GM21825 (cell line): ENCODE data around the gene PI4KB.

ENCODE experiments used
- ATAC-seq: cut with Tn5 transposase; IDR thresholded peaks from one replicate; pipeline ENCODE4 v1.9.1; 2021; ENCODE audit warnings: mild to moderate bottlenecking, moderate library complexity; ENCODE audit not compliant: unreplicated experiment

Gene PI4KB

GRCh38 chr1:151346769-151347522 is 19.7 kb upstream of the PI4KB start, which contains the start of gene RFX5:
TSS of gene RFX5 (minus strand) at chr1:151347252. CDS start at chr1:151346320, 932 bp downstream.
- peak; percentile 91 for ATAC-seq

- no peak for ATAC-seq
Observed at GRCh38 chr1:151346082-151346768, 19.0 kb upstream of the PI4KB start.

- ATAC-seq = no peak
Observed at GRCh38 chr1:151344291-151344690, 17.1 kb upstream of the PI4KB start.

GRCh38 chr1:151343587-151343986 is 16.4 kb upstream of the PI4KB start:
- no peak for ATAC-seq

GRCh38 chr1:151342569-151342968 is 15.4 kb upstream of the PI4KB start:
- ATAC-seq = no peak

- ATAC-seq = no peak
Observed at GRCh38 chr1:151342021-151342420, 14.8 kb upstream of the PI4KB start.

GRCh38 chr1:151340870-151341754 is 13.9 kb upstream of the PI4KB start:
- no peak for ATAC-seq

GRCh38 chr1:151336556-151336955 is 9.3 kb upstream of the PI4KB start:
- no peak for ATAC-seq

- ATAC-seq = no peak
Observed at GRCh38 chr1:151334822-151335221, 7.6 kb upstream of the PI4KB start.

GRCh38 chr1:151327903-151328674 is 873 bp upstream of the PI4KB start:
- ATAC-seq = no peak

GRCh38 chr1:151326619-151327222 is 495 bp downstream of the PI4KB start:
- peak; percentile 41 for ATAC-seq

GRCh38 chr1:151325646-151326429 is 1.4 kb downstream of the PI4KB start:
- no peak for ATAC-seq

GRCh38 chr1:151325231-151325630 is 2.0 kb downstream of the PI4KB start:
- no peak for ATAC-seq

- no peak for ATAC-seq
Observed at GRCh38 chr1:151324390-151324930, 2.8 kb downstream of the PI4KB start.

GRCh38 chr1:151318975-151319374 is 8.2 kb downstream of the PI4KB start:
- no peak for ATAC-seq

GRCh38 chr1:151315565-151316235 is 11.5 kb downstream of the PI4KB start:
- no peak for ATAC-seq

- no peak for ATAC-seq
Observed at GRCh38 chr1:151314137-151314875, 12.9 kb downstream of the PI4KB start.

- no peak for ATAC-seq
Observed at GRCh38 chr1:151313501-151313900, 13.7 kb downstream of the PI4KB start.
